Natural killer cell (primary cell): ENCODE measurements around the gene CCDC82. TPM values are rescaled to one million over a fixed set of nuclear protein-coding genes. Genes with fewer than 3 reads are reported as not detected.

Experiments
- ATAC-seq, 3 donors: fragments of 150-1000 bp in 2 of 3; fragments of 200-7000 bp in 1 of 3; cut with Tn5 transposase; 1 replicate in 1 of 3; 2 replicates in 2 of 3; pipeline ENCODE4 v1.10.0; 2021; ENCODE audit warnings: mild to moderate bottlenecking in 2 of 3, moderate library complexity in 2 of 3
- DNase-seq, 2 donors: peaks; one replicate each; pipeline versions ENCODE4 v3.0.0 to v3.0.0-alpha.2; 2013 to 2021; ENCODE audit warnings: mixed read lengths in 1 of 2
- H3K27ac ChIP-seq: one replicate; pipeline ENCODE4 v1.5.1; 2013; ENCODE audit warnings: mild to moderate bottlenecking, low read length
- H3K27me3 ChIP-seq: one replicate; pipeline ENCODE4 v1.6.1; 2013; ENCODE audit warnings: low read length; ENCODE audit not compliant: control insufficient read depth, insufficient read depth
- H3K36me3 ChIP-seq: one replicate; pipeline ENCODE4 v1.6.1; 2013; ENCODE audit warnings: low read length; ENCODE audit not compliant: control insufficient read depth, insufficient read depth
- H3K4me1 ChIP-seq: one replicate; pipeline ENCODE4 v1.6.1; 2013; ENCODE audit warnings: low read length; ENCODE audit not compliant: control insufficient read depth, insufficient read depth
- H3K4me3 ChIP-seq: one replicate; pipeline ENCODE4 v1.5.1; 2013; ENCODE audit warnings: low read length
- H3K9me3 ChIP-seq: one replicate; pipeline ENCODE4 v1.6.1; 2013; ENCODE audit warnings: low read length; ENCODE audit not compliant: control insufficient read depth, insufficient read depth
- H3K27ac Mint-ChIP-seq, 2 donors: one replicate each; pipeline ENCODE4 v1.8.0; 2022; ENCODE audit warnings: mild to moderate bottlenecking in 2 of 2, mixed read lengths in 2 of 2, moderate library complexity in 1 of 2
- H3K27me3 Mint-ChIP-seq, 2 donors: one replicate each; pipeline ENCODE4 v1.8.0; 2022; ENCODE audit warnings: low read depth in 2 of 2, mixed read lengths in 2 of 2
- H3K36me3 Mint-ChIP-seq: one replicate; pipeline ENCODE4 v1.8.0; 2022; ENCODE audit warnings: mixed read lengths
- H3K4me1 Mint-ChIP-seq, 2 donors: one replicate each; pipeline ENCODE4 v1.8.0; 2022; ENCODE audit warnings: mixed read lengths in 2 of 2
- H3K4me3 Mint-ChIP-seq: one replicate; pipeline ENCODE4 v1.8.0; 2022; ENCODE audit warnings: mild to moderate bottlenecking, moderate library complexity, mixed read lengths
- H3K9me3 Mint-ChIP-seq, 2 donors: one replicate each; pipeline ENCODE4 v1.8.0; 2022; ENCODE audit warnings: mixed read lengths in 2 of 2
- WGBS: methylation state at CpG from one replicate; pipeline ENCODE4 v1.1.7; 2013; ENCODE audit warnings: missing lambda C conversion rate; ENCODE audit not compliant: insufficient coverage; 5-methylcytosine and 5-hydroxymethylcytosine counted together
- intact Hi-C: fragments of 100-400 bp; cut with micrococcal nuclease; formaldehyde crosslinking; loops from one replicate; pipeline ENCODE4 v1.14.2; 2022
- total RNA-seq, 4 donors: library from RNA; stranded (reverse); fragments of 120-200 nt in 1 of 4; gene quantifications; one replicate each; pipeline versions ENCODE4 v1.2.3 to v1.2.4, GENCODE V29; 2013 to 2022
- TF ChIP-seq, protein P1 (sequence below): fragments of 200-600 bp; IDR thresholded peaks from one replicate; pipeline ENCODE4 v1.8.0; 2022; ENCODE audit warnings: antibody characterized with exemption

The CCDC82 gene
- total RNA-seq, 3 donors from 2014 or later (not counting 1 experiment from before 2014, with no cell fraction given): 36.2 to 42.1 (median 38.0) TPM

DNA sequence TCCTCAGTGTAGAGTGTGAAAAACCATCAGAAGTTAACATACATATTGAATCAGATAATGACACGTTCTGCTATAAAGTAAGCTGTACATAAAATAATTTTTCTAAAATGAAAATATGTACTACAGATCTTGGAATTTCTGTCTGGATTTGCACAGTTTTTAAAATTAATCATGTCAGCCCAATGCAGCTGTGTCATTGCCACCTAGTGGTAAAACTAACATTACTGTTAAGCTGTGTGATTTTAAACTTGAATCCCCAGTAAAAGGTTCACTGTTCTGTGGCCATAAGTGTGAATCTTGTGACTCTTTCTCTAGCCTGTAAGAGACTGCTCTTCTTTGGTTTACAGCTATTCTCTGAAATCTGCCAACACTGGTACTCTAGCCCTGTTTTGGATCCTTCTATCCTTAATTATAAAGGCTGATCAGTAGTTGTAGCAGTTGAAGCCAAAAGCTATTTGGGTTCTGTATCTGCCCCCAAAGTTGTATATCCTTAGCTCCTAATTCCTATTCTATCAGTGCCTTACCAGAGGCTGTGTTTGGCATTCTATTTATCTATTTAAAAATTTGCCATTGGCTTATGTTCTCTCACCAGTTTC, 4.1 kb upstream of the CCDC82 start:
- H3K27me3 ChIP-seq: no peaks in the 10 kb centered on the region
- H3K36me3 Mint-ChIP-seq: no peaks in the 10 kb centered on the region
- no CpG with 5 or more reads among the region's 1 CpG for whole genome bisulfite sequencing
- DNase-seq (peak in 1 of 2 donors; percentile 64), ATAC-seq (peak in 2 of 3 donors; percentile 10 to 34)
- H3K4me1 Mint-ChIP-seq: peaks cover 21 to 27% of the 10 kb centered on the region in 2 donors
- TF ChIP-seq, protein P1, sequence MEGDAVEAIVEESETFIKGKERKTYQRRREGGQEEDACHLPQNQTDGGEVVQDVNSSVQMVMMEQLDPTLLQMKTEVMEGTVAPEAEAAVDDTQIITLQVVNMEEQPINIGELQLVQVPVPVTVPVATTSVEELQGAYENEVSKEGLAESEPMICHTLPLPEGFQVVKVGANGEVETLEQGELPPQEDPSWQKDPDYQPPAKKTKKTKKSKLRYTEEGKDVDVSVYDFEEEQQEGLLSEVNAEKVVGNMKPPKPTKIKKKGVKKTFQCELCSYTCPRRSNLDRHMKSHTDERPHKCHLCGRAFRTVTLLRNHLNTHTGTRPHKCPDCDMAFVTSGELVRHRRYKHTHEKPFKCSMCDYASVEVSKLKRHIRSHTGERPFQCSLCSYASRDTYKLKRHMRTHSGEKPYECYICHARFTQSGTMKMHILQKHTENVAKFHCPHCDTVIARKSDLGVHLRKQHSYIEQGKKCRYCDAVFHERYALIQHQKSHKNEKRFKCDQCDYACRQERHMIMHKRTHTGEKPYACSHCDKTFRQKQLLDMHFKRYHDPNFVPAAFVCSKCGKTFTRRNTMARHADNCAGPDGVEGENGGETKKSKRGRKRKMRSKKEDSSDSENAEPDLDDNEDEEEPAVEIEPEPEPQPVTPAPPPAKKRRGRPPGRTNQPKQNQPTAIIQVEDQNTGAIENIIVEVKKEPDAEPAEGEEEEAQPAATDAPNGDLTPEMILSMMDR: peak; percentile 79
- H3K4me3 Mint-ChIP-seq: no peak overlapping the region
- intact Hi-C loops: loop anchor here (2.0 kb wide), 2 partner anchors 339 to 557 kb away; no protein-coding TSS in a partner anchor
- H3K27me3 Mint-ChIP-seq: no peaks in the 10 kb centered on the region
- H3K4me3 ChIP-seq: no peak overlapping the region
- H3K36me3 ChIP-seq: no peaks in the 10 kb centered on the region
- peaks cover 8% of the 10 kb centered on the region for H3K4me1 ChIP-seq
- no peak overlapping the region for H3K27ac Mint-ChIP-seq
- no peaks in the 10 kb centered on the region for H3K9me3 Mint-ChIP-seq
- no peak overlapping the region for H3K27ac ChIP-seq
- H3K9me3 ChIP-seq: no peaks in the 10 kb centered on the region

GRCh38 chr11:96391698-96392307, 2.1 kb upstream of the CCDC82 start:
- Mint-ChIP-seq H3K27me3 (no peaks in the 10 kb centered on the region), H3K4me3 (no peak overlapping the region), H3K4me1 (peaks cover 35 to 46% of the 10 kb centered on the region in 2 donors)

GRCh38 chr11:96390488-96390792, 728 bp upstream of the CCDC82 start:
- peak in 1 of 2 donors; percentile 17 for DNase-seq
- peak overlapping the region; percentile 95 for H3K4me3 Mint-ChIP-seq
- H3K27me3 Mint-ChIP-seq: no peaks in the 10 kb centered on the region
- no peaks in the 10 kb centered on the region for H3K36me3 Mint-ChIP-seq
- intact Hi-C loops: loop anchor here (2.0 kb wide), 1 partner anchor 602 kb away; the partner anchor contains the start of gene FAM76B
- Histone ChIP-seq H3K27ac (peak overlapping the region; percentile 89), H3K9me3 (no peaks in the 10 kb centered on the region), H3K4me3 (peak overlapping the region; percentile 82), H3K4me1 (peaks cover 8% of the 10 kb centered on the region), H3K27me3 (no peaks in the 10 kb centered on the region), H3K36me3 (no peaks in the 10 kb centered on the region)
- TF ChIP-seq, protein P1: no peak
- H3K9me3 Mint-ChIP-seq: no peaks in the 10 kb centered on the region
- H3K27ac Mint-ChIP-seq: peak overlapping the region; percentile 75 to 95
- 30% methylated on average over 6 of the region's 6 CpGs for WGBS
- no peak for ATAC-seq
- H3K4me1 Mint-ChIP-seq: peaks cover 35 to 49% of the 10 kb centered on the region in 2 donors

More at GRCh38 chr11:96391698-96392307, 2.1 kb upstream of the CCDC82 start:
- Mint-ChIP-seq H3K27ac (no peak overlapping the region), H3K9me3 (no peaks in the 10 kb centered on the region), H3K36me3 (no peaks in the 10 kb centered on the region)
- ATAC-seq (no peak), DNase-seq (no peak)
- intact Hi-C loops: loop anchor here (2.0 kb wide), 3 partner anchors 337 to 603 kb away; partner anchors contain the start of gene FAM76B
- Histone ChIP-seq H3K4me1 (peaks cover 8% of the 10 kb centered on the region), H3K27ac (no peak overlapping the region), H3K4me3 (no peak overlapping the region), H3K36me3 (no peaks in the 10 kb centered on the region), H3K27me3 (no peaks in the 10 kb centered on the region), H3K9me3 (no peaks in the 10 kb centered on the region)
- WGBS: 96% methylated on average over 3 of the region's 3 CpGs
- TF ChIP-seq, protein P1: no peak
